Erythroblast (primary cell): ENCODE data around the gene MS4A18.
"Not testable (repeated sequence)": the region's sequence is repeated elsewhere in the genome, so short reads cannot be mapped to it uniquely, and the experiment has no call there.

Experiments used
- DNase-seq, 2 experiments: peaks; one replicate each; lab custom pipeline; 2025; lab: John Stamatoyannopoulos, UW
- GATA1 ChIP-seq: IDR thresholded peaks from 2 replicates; pipeline ENCODE4 v1.6.1; 2011; ENCODE audit warnings: low read depth, mild to moderate bottlenecking, control low read depth, low read length, moderate library complexity
- POLR2A ChIP-seq: IDR thresholded peaks from 2 replicates; pipeline ENCODE4 v1.6.1; 2011; ENCODE audit warnings: mild to moderate bottlenecking, low read length

The MS4A18 gene

DNA sequence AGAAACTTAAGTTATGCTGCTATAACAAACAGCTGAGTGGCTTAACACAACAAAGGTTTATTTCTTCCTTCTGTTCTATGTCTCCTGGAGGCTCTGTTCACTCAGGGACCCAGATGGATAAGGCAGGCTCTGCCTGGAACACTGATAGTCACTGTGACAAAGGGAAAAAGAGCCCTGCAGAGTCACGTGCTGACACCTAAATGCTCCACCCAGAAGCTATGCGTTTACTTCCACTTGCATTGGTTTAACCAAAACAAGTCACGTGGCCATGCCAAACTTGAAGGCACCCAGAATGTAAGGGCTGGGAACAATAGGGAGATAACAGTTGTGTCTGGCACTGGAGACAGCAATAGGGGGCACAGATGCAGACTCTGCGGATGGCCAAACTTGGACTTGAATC, 28.8 kb downstream of the MS4A18 start:
- DNase-seq, result peak in 1 of 2 experiments; percentile 22
- TF ChIP-seq POLR2A, result no peak
- TF ChIP-seq GATA1, result no peak

DNA sequence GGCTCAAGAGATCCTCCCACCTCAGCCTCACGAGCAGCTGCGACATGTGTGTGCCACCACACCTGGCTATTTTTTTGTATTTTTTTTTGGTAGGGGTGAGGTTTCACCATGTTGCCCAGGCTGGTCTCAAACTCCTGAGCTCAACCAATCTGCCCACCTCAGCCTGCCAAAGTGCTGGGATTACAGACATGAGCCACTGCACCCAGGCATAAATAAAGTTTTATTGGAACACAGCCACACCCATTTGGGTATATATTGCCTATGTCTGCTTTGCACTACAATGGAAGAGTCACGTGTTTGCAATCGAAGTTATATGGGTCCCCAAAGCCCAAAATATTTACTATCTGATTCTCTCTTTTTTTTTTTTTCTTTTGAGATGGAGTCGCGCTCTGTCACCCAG, 30.4 kb downstream of the MS4A18 start:
- TF ChIP-seq POLR2A (no peak), GATA1 (no peak)

DNA sequence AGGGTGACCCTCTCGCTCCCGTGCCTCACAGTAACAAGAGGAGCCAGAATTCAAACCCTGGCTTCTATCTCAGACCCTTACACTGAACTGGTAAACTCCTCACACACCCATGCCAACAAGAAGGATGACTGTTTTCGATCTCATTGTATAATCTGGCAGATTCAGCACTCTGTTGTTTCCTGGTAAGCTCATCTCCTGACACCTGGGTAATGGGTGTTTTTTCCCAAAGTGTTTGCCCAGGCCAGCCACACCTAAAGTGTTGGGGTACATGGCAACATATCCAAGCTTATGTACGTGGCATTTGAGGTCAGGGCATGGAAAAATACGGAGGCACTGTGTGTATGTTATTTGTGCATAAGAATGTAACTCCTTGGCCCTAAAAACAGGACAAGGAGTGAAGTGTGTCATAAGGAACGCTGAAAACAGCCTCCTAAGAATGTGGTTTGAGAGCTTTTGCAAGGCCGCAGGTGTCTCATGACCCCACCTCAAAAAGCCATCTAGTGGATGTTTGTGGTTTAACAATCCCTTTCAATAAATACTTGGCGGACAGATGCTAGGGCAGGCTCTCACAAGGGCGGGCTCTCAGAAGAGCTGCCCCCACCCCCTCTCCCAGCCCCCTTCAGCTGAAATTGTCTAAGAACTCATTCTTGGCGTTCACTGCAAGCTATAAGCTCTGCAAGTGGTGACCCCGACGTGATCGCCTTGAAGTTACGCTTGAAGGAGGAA, 31.9 kb downstream of the MS4A18 start, which contains the start of gene MS4A15:
Gene MS4A15, plus strand, starts transcription at position 561 of the 726 bp plus-strand sequence. CDS start 6,867 bp downstream, outside the sequence.
- DNase-seq, result peak; percentile 9 to 12
- TF ChIP-seq POLR2A (no peak), GATA1 (no peak)

More for the DNA sequence above, 30.4 kb downstream of the MS4A18 start:
- DNase-seq, result no peak

DNA sequence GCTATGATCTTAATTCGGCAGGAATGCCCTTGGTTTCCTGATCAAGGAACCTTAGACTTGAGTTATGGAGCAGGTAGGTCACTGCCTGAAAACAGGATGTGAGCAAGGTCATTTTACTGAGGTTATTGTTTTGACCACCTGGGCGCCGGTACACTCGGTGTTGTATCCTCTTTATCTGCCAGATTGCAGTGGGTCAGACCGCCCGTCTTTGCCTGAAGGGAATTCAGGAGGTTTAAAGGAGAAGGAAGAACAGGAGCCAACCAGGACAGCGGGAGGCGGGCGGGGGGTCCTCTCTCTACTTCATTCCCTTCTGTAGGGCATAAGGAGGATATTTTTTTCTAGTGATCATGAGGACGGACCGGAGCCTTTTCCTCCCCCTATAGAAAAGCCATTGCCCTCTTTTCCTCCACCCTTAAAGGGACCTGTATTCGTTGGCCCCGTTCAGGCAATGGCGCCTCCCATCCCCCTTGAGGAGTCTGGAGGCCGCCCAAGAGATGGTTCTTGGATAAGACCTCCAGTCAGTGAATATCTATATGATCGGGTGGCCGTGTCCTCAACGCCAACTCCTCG, 32.8 kb downstream of the MS4A18 start:
- no peak for TF ChIP-seq POLR2A
- TF ChIP-seq GATA1, result no peak
- DNase-seq, result no peak

- not testable (repeated sequence) for DNase-seq
These were observed 34.2 kb downstream of the MS4A18 start for GRCh38 chr11:60758671-60759070.

DNA sequence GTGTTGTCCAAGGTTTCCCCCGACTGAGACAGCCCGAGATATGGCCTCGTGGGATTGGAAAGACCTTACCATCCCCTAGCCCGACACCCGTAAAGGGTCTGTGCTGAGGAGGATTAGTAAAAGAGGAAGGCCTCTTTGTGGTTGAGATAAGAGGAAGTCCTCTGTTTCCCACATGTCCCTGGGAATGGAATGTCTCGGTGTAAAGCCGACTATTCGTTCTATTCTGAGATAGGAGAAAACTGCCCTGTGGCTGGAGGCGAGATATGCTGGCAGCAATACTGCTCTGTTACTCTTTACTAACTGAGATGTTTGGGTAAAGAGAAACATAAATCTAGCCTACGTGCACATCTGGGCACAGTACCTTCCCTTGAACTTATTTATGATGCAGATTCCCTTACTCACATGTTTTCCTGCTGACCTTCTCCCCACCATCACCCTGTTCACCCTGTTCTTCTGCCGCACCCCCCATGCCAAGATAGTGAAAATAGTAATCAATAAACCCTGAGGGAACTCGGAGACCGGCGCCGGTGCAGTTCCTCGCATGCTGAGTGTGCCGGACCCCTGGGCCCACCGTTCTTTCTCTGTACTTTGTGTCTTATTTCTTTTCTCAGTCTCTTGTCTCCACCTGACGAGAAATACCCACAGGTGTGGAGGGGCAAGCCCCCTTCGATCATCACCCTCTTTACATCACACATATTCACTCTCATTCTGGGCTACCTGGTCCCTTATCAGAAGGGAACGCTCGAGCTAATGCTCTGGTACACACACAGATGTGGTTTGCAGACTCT, 35.1 kb downstream of the MS4A18 start:
- DNase-seq, result not testable (repeated sequence)

- no peak for DNase-seq
- TF ChIP-seq GATA1 (no peak), POLR2A (no peak)
These were observed 37.1 kb downstream of the MS4A18 start for GRCh38 chr11:60761436-60762190.

DNA sequence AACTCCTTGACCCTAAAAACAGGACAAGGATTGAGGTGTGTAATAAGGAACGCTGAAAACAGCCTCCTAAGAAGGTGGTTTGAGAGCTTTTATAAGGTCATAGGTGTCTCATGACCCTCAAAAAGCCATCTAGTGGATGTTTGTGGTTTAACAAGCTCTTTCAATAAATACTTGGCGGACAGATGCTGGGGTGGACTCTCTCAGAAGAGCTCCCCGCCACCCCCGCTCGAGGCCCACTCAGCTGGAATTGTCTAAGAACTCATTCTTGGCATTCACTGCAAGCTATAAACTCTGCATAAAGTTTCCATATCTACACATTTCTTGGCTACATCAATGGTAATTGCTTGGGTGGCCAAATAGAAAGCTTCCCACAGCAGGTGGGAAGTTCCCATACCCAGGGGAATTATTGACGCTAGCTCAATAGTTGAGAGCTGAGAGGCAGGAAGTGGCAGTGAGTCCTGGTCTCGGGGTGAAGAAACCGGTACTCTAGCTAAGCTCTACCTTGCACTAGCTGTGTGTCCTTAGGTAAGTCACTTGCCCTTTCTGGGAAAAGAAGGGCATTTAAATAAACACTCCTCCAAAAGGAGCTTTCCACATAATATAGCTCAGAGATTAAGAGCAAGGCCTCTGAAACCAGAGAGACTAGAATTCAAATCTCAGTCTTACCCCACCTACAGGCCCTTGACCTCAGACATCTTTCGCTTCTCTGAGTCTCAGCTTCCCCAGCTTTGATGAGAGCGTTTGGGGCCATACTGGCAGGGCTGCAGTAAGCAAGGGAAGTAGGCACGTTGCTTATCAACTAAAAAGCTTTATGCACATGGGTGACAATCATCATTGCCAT, 38.6 kb downstream of the MS4A18 start:
- peak in 1 of 2 experiments; percentile 13 for DNase-seq
- TF ChIP-seq POLR2A (no peak), GATA1 (no peak)

DNA sequence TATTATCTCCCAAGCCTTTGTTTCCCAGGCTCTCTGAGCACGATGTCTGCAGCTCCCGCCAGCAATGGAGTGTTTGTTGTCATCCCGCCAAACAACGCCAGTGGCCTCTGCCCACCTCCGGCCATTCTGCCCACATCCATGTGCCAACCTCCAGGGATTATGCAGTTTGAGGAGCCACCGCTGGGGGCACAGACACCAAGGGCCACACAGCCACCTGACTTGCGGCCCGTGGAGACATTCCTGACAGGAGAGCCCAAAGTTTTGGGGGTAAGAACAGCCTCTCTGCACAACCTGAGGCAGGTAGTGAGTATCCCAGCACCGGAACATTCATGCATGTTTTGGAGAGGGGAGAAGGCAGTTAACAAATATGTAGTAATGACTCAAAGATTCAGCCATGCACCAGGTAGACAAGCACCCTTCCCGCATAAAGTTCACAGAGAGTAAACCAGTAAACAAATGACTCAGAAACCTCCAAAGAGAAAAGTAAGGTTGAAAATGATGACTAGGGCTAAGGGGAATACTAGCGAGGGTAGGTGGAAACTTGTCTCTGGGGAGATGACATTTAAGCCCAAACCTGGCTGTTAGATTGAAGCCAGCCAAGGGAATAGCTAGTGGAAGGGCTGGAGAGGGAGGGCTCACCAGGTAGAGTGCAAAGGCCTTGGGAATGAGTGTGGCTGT, 39.3 kb downstream of the MS4A18 start:
- no peak for DNase-seq

DNA sequence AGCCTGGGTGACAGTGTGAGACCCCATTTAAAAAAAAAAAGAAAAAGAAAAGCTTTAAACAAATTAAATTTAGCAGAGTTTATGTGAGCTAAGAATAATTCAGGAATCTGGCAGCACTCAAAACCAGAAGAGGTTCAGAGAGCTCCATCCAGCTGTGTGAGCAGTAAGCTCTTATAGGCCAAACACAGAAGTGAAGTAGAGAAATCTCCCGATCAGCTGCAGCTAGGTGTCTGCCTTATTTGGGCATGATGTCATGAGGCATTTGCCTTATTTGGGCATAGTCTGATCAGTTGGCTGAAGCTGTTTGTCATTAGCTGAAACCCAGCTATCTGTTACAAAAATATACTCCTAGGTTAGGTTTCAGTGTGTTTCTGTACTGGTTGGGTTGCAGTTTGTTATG, 40.4 kb downstream of the MS4A18 start:
- DNase-seq, result no peak
- TF ChIP-seq POLR2A (no peak), GATA1 (no peak)

More for the DNA sequence above, 39.3 kb downstream of the MS4A18 start:
- TF ChIP-seq POLR2A (no peak), GATA1 (no peak)

DNA sequence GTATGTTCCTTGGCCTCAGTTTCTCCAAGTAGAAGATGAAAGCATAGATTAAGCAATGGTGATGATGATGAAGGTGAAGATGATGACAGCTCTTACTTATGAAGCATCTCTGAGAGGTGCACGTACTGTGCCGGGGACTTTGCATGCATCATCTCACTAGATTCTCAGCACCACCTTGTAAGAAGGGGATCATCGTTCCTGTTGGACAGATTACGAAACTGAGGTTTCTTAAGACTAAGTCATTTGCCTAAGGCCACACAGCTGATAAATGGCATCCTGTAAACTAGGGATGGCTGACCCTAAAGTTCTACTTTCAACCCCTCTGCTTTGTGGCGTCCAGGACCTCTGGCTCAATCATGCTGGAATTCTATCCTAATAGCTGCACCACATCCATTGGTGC, 40.8 kb downstream of the MS4A18 start:
- no peak for DNase-seq
- no peak for TF ChIP-seq POLR2A
- no peak for TF ChIP-seq GATA1

DNA sequence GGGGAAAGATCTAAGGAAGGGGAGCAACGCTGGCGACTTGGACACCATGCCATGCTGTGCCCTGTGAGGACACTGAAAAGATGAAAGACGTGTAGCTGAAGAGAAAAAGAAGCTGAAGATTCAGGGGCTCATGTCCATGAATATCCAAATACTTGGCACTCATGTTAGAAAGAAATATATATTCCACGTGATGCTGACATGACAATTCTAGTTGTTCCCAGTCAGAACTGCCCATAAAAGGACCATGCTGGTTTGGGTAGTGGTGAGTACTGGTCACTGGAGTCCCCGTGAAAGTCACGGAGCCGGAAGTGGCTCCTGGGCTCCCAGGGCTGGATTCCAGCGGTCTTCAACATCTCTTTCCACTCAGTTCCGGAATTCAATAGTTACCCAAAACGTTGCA, 42.0 kb downstream of the MS4A18 start:
- TF ChIP-seq GATA1 (no peak), POLR2A (no peak)
- DNase-seq, result no peak
